Mesenchymal stem cell (in vitro differentiated cells and primary cell): ENCODE results near the gene EEPD1.
"Not testable (repeated sequence)": the region's sequence is repeated elsewhere in the genome, so short reads cannot be mapped to it uniquely, and the experiment has no call there.

ENCODE experiments used
- DNase-seq: peaks from one replicate; pipeline ENCODE4 v3.0.0-alpha.2; 2013
- H2AFZ ChIP-seq: one replicate; pipeline ENCODE4 v1.6.1; 2013; ENCODE audit warnings: low read depth, mild to moderate bottlenecking, control low read depth, inconsistent platforms, low read length, moderate library complexity
- H2AK5ac ChIP-seq: 2 replicates; pipeline ENCODE4 v1.6.1; 2013; ENCODE audit warnings: low read length, moderate library complexity, mild to moderate bottlenecking, inconsistent platforms; ENCODE audit not compliant: severe bottlenecking
- H2BK120ac ChIP-seq: one replicate; pipeline ENCODE4 v1.6.1; 2013; ENCODE audit warnings: low read depth, mild to moderate bottlenecking, inconsistent platforms, low read length, moderate library complexity
- H2BK12ac ChIP-seq, 2 experiments: one replicate each; pipeline ENCODE4 v1.6.1; 2013; ENCODE audit warnings: inconsistent platforms in 2 of 2, low read length in 2 of 2, mild to moderate bottlenecking in 2 of 2, moderate library complexity in 2 of 2, control low read depth in 1 of 2
- H2BK15ac ChIP-seq: one replicate; pipeline ENCODE4 v1.6.1; 2013; ENCODE audit warnings: mild to moderate bottlenecking, low read depth, inconsistent platforms; ENCODE audit not compliant: poor library complexity, severe bottlenecking
- H2BK5ac ChIP-seq: 2 replicates; pipeline ENCODE4 v1.6.1; 2013; ENCODE audit warnings: low read depth, mild to moderate bottlenecking, low read length, control low read depth, inconsistent platforms; ENCODE audit not compliant: poor library complexity, severe bottlenecking
- H3K14ac ChIP-seq, 2 experiments: one replicate each; pipeline ENCODE4 v1.6.1; 2013; ENCODE audit warnings: inconsistent platforms in 2 of 2, low read length in 2 of 2, control low read depth in 1 of 2, mild to moderate bottlenecking in 1 of 2, moderate library complexity in 1 of 2
- H3K18ac ChIP-seq, 2 experiments: one replicate each; pipeline ENCODE4 v1.6.1; 2013; ENCODE audit warnings: inconsistent platforms in 2 of 2, low read length in 2 of 2, control low read depth in 1 of 2, low read depth in 1 of 2, mild to moderate bottlenecking in 1 of 2
- H3K23ac ChIP-seq, 2 experiments: one replicate each; pipeline ENCODE4 v1.6.1; 2013; ENCODE audit warnings: inconsistent platforms in 2 of 2, low read length in 2 of 2, mild to moderate bottlenecking in 2 of 2, moderate library complexity in 2 of 2, control low read depth in 1 of 2
- H3K27ac ChIP-seq: 2 replicates; pipeline ENCODE4 v1.5.1; 2013; ENCODE audit warnings: mild to moderate bottlenecking, moderate library complexity, low read length, control low read depth, inconsistent platforms; ENCODE audit not compliant: poor library complexity, severe bottlenecking
- H3K27me3 ChIP-seq, 2 experiments: 2 replicates each; pipeline versions ENCODE4 v1.6.1 to v1.7.0; 2013; ENCODE audit warnings: low read length in 2 of 2, mild to moderate bottlenecking in 2 of 2, moderate library complexity in 2 of 2, control low read depth in 1 of 2, inconsistent platforms in 1 of 2; ENCODE audit not compliant: control insufficient read depth in 1 of 2, insufficient read depth in 1 of 2
- H3K36me3 ChIP-seq, 2 experiments: 2 replicates each; pipeline versions ENCODE4 v1.6.1 to v1.7.0; 2013; ENCODE audit warnings: low read length in 2 of 2, control low read depth in 1 of 2, inconsistent platforms in 1 of 2, low read depth in 1 of 2, mild to moderate bottlenecking in 1 of 2; ENCODE audit not compliant: insufficient read depth in 2 of 2, control insufficient read depth in 1 of 2
- H3K4ac ChIP-seq, 2 experiments: one replicate each; pipeline ENCODE4 v1.6.1; 2013; ENCODE audit warnings: inconsistent platforms in 2 of 2, low read length in 2 of 2, mild to moderate bottlenecking in 2 of 2, moderate library complexity in 2 of 2, control low read depth in 1 of 2, low read depth in 1 of 2
- H3K4me1 ChIP-seq: 2 replicates; pipeline ENCODE4 v1.6.1; 2013; ENCODE audit warnings: low read depth, low read length, control low read depth; ENCODE audit not compliant: control insufficient read depth, insufficient read depth
- H3K4me2 ChIP-seq: 2 replicates; pipeline ENCODE4 v1.6.1; 2013; ENCODE audit warnings: low read length, mild to moderate bottlenecking, inconsistent platforms; ENCODE audit not compliant: poor library complexity, severe bottlenecking
- H3K4me3 ChIP-seq, 2 experiments: 2 replicates each; pipeline versions ENCODE4 v1.5.1 to v1.7.0; 2013; ENCODE audit warnings: low read length in 2 of 2, mild to moderate bottlenecking in 2 of 2, control low read depth in 1 of 2, low read depth in 1 of 2; ENCODE audit not compliant: insufficient read depth in 1 of 2
- H3K79me1 ChIP-seq: replicated peaks from 2 replicates; pipeline ENCODE4 v1.6.1; 2013; ENCODE audit warnings: mild to moderate bottlenecking, control low read depth, low read length, inconsistent platforms; ENCODE audit not compliant: poor library complexity, severe bottlenecking
- H3K9ac ChIP-seq: 2 replicates; pipeline ENCODE4 v1.7.0; 2013; ENCODE audit warnings: mild to moderate bottlenecking, low read length, moderate library complexity
- H3K9me3 ChIP-seq: 2 replicates; pipeline ENCODE4 v1.7.0; 2013; ENCODE audit warnings: mild to moderate bottlenecking, low read length; ENCODE audit not compliant: control insufficient read depth
- H4K8ac ChIP-seq: one replicate; pipeline ENCODE4 v1.6.1; 2013; ENCODE audit warnings: inconsistent platforms, mild to moderate bottlenecking, low read length, moderate library complexity
- H4K91ac ChIP-seq: one replicate; pipeline ENCODE4 v1.6.1; 2013; ENCODE audit warnings: mild to moderate bottlenecking, low read length, inconsistent platforms
- WGBS: methylation state at CpG from one replicate; pipeline ENCODE4 v1.1.7; 2013; ENCODE audit warnings: mixed read lengths; 5-methylcytosine and 5-hydroxymethylcytosine counted together

Gene EEPD1

DNA sequence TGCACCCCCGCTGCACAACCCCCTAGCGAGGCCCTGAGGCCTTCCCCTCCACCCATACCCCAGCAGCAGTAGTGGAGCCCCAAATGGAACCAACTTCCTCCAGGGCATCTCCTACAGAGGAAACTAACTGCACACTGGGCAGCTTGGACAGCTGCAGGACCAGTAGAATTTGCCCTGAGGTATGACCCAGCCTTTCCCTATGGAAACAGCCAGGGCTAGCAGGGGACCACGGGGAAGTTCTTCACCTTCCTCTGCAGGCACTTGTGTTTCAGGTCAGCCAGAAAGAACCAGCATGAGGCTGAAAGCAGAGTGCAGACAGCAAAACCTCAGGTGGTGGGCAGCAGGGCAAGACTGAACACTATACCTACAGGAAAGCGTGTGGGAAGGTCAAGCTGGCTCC is 5.7 kb upstream of the EEPD1 start:
- no peak overlapping the region for H3K18ac ChIP-seq
- DNase-seq: no peak
- no peaks in the 10 kb centered on the region for H3K27me3 ChIP-seq
- no peaks in the 10 kb centered on the region for H3K36me3 ChIP-seq
- no peak overlapping the region for H2BK15ac ChIP-seq
- H3K79me1 ChIP-seq: no peaks in the 10 kb centered on the region
- H2AFZ ChIP-seq: no peak overlapping the region
- H4K8ac ChIP-seq: no peak overlapping the region
- no peak overlapping the region for H2BK12ac ChIP-seq
- no peak overlapping the region for H3K4me2 ChIP-seq
- no peak overlapping the region for H3K9ac ChIP-seq
- peak overlapping the region in 1 of 2 experiments; percentile 53 for H3K14ac ChIP-seq
- H4K91ac ChIP-seq: no peak overlapping the region
- no peak overlapping the region for H3K27ac ChIP-seq
- H3K9me3 ChIP-seq: peaks cover 7% of the 10 kb centered on the region
- no peak overlapping the region for H2BK120ac ChIP-seq
- peaks cover 3% of the 10 kb centered on the region for H3K4me1 ChIP-seq
- H3K4me3 ChIP-seq: no peak overlapping the region
- 68% methylated on average over 4 of the region's 4 CpGs for WGBS
- H2AK5ac ChIP-seq: no peak overlapping the region
- H2BK5ac ChIP-seq: no peak overlapping the region
- H3K4ac ChIP-seq: no peak overlapping the region
- no peak overlapping the region for H3K23ac ChIP-seq

DNA sequence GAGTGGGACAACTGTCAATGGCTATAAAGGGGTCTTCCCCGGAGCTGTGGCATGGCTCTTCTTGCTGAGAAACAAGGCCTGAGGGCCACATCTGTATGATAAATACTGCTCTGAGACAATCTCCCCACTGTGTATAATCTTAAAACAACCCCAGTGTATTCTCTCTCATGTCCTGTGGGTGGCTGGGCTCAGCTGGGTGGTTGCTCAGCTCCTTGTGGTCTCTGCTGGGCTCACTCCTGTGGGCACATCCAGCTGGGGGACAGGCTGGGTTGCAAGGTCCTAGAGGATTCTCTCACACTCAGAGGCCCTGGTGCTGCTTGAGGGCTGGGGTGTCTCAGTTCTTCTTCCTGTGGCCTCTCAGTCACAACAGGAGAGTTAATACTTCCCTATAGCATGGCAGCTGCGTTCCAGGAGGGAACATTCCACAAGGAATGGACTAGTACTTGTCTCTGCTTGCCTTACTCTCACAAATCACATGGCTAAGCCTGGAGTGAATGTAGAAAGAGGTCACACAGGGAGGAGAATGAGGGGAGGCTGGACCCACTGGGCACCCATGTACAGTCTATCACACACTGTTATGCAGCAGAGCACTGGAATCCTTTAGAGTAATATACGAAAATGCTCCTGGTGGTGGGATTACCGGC is 4.5 kb upstream of the EEPD1 start:
- Histone ChIP-seq H3K9ac (no peak overlapping the region), H3K9me3 (peaks cover 7% of the 10 kb centered on the region)

DNA sequence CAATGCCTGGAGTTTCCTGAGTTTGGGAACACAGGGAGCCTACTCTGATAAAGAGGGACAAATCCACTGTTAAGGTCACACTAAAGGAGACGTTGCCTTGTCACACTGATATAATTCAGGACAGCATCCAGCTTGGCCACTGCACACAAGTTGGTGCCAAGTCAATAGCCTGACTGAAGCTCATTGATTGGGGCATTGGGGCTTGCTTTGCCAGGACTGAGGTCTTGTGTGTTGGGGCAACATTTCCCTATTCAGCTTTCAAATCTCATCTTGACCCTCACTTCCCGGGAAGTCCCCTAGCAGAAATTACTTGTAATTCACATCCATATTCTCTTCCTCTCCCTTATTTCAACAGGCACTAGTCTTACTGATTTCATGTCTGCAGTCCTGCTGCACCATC is 3.8 kb upstream of the EEPD1 start:
- not testable (repeated sequence) for H3K27me3 ChIP-seq, H3K14ac ChIP-seq, H4K8ac ChIP-seq, H3K4ac ChIP-seq, H4K91ac ChIP-seq, H2BK120ac ChIP-seq, H3K9me3 ChIP-seq, H3K79me1 ChIP-seq, H3K23ac ChIP-seq, H3K18ac ChIP-seq, H3K9ac ChIP-seq, H3K4me2 ChIP-seq, H3K4me3 ChIP-seq, H2BK15ac ChIP-seq, H2AK5ac ChIP-seq, H3K36me3 ChIP-seq, H2AFZ ChIP-seq, H2BK5ac ChIP-seq, H2BK12ac ChIP-seq, H3K27ac ChIP-seq, DNase-seq
- no CpG with 5 or more reads among the region's 2 CpGs for WGBS
- peaks cover 11% of the 10 kb centered on the region for H3K4me1 ChIP-seq

More for the DNA sequence above, 4.5 kb upstream of the EEPD1 start:
- 73% methylated on average over 4 of the region's 4 CpGs for WGBS
- Histone ChIP-seq H4K91ac (no peak overlapping the region), H2BK120ac (no peak overlapping the region), H3K23ac (no peak overlapping the region), H3K4ac (no peak overlapping the region), H2AK5ac (no peak overlapping the region), H3K27me3 (no peaks in the 10 kb centered on the region), H4K8ac (no peak overlapping the region), H3K18ac (no peak overlapping the region), H2BK15ac (no peak overlapping the region), H2AFZ (no peak overlapping the region), H3K4me2 (no peak overlapping the region), H3K4me1 (peaks cover 6% of the 10 kb centered on the region), H3K36me3 (no peaks in the 10 kb centered on the region), H3K4me3 (no peak overlapping the region), H3K27ac (no peak overlapping the region), H3K14ac (no peak overlapping the region), H2BK12ac (no peak overlapping the region), H3K79me1 (no peaks in the 10 kb centered on the region), H2BK5ac (no peak overlapping the region)
- no peak for DNase-seq

DNA sequence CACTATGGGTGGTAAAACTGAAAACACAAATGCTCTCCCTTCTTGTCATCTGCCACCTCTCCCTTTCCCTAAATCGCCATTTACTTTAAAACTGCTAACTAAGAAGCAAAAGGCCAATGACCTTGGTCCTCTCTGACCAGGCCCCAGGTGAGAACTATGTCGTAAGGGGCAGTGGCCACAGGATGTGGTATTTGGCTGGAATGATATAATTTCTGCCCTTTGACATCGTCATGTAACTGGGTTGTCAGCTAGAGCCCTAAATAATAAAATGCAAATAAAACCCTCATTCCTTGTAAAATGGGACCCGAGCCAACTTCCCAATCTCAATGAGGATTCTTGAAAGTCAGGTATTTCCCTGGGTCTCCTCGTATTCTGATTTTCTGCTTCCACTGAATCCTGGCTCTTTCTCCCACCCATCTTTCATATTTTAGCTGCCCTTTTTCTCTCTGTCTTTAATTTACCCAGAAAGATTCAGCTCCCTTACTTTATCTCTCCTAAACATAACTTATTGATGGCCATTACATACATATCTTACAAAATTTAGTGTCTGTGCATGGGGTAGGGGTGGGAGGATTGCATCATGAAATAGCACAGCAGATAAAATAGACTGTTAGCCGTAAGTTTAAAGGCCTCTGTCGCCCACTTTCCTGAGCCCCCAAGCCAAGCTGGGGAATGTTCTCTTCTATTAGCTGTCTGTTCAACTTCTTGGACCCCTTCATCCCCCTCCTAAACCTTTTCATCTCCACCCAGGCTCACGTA is 3.2 kb upstream of the EEPD1 start:
- H2BK5ac ChIP-seq: no peak overlapping the region
- H3K79me1 ChIP-seq: no peaks in the 10 kb centered on the region
- H2BK15ac ChIP-seq: no peak overlapping the region
- H2BK12ac ChIP-seq: no peak overlapping the region
- no peak for DNase-seq
- H3K4me1 ChIP-seq: peaks cover 15% of the 10 kb centered on the region
- no peak overlapping the region for H3K14ac ChIP-seq
- no peak overlapping the region for H3K23ac ChIP-seq
- H2AK5ac ChIP-seq: no peak overlapping the region
- no peak overlapping the region for H4K8ac ChIP-seq
- 89% methylated on average over 5 of the region's 8 CpGs for WGBS
- H3K4me2 ChIP-seq: no peak overlapping the region
- H3K4ac ChIP-seq: no peak overlapping the region
- H3K9me3 ChIP-seq: peaks cover 7% of the 10 kb centered on the region
- H3K27me3 ChIP-seq: no peaks in the 10 kb centered on the region
- H3K4me3 ChIP-seq: no peak overlapping the region
- H3K36me3 ChIP-seq: peaks cover 0 to under 1% of the 10 kb centered on the region in 2 experiments
- no peak overlapping the region for H2AFZ ChIP-seq
- H2BK120ac ChIP-seq: no peak overlapping the region
- no peak overlapping the region for H3K9ac ChIP-seq
- no peak overlapping the region for H3K18ac ChIP-seq
- H4K91ac ChIP-seq: no peak overlapping the region
- no peak overlapping the region for H3K27ac ChIP-seq
